T-helper 22 cell (primary cell): ENCODE data around the gene CSRNP3.

Source experiments
- DNase-seq: peaks from one replicate; pipeline ENCODE4 v3.0.0-alpha.2; 2020; ENCODE audit warnings: low read depth

CSRNP3 gene

DNA sequence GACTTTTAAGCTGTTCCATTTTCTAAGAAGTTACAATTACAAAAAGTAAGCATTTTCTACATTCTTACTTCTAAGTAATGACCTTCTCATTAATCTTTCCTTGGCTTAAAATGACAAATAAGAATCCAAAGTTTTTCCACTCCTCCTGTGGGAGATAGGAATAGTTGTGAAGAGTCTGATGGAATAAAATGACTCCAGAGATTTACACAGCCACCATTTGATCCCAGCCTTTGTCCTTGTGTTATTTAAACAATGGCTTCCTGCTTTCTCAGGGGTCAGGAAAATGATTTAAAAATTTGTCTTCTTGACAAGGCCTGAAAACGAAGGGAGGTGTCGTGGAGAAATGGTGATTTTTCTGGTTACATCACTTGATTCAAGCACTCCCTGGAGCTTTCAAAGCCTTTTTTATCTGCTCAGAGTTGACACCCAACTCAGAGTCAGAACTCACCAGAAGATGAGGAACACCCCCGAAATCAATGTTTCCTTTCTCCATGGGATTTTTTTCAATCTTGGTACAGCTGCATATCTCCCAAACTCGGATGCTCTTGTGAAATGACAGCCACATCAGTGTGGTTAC is 218.0 kb downstream of the CSRNP3 start:
- DNase-seq = no peak

DNA sequence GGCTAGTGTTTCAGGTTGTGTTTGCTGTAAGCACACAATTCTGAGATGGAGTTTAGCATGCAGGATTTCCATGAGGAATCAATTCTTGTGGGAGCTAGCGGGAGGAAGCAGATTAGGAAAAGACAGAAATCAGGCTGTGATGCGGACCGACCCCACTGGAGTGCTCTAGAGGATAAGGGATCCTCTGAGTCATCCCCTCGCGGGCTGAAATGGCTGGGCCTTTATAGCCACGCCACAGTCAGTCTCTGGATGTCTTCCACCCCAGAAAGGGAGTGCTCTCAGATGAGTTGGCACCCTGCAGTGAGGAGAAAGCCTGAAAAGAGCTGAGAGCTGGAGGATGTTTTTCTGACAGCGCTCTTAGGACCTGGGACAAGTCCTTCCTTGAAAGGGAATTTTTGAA is 222.1 kb downstream of the CSRNP3 start:
- no peak for DNase-seq

DNA sequence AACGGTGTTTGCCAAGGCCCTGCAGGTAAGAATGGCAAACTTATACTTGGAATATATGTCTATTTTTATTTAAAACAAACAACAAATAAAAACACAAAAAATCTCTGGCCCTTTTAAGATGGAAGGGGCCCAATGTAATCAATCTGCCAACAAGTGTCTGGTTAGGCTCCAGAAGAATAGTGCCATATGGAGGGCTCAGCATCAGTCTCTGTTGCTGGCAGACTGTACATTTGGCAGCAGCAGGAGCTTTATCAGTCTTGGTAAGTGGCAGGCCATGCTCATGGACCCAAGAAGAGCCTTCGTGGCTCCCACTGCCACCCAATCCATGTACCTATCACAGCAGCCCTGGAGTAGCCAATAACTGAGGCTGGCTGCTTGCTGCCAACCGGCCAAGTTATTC is 223.4 kb downstream of the CSRNP3 start:
- DNase-seq = no peak

DNA sequence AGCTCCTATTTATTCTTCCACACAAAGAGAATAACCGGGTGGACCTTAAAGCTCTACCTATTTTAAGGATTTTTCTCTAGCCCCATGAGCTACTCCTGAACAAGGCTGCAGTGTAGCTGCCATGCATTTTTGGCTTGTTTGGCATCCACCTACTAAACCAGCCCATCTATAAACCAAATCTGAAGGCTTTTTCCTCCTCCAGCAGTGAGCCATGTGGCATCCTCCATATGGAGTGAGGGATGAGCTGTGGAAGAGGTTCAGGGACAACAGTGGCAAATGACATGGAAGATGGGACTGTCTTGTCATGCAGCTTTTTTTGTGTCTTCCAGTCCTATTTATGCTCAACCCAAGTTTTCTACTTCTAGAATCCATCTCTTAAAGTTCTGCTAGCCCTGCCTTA is 224.3 kb downstream of the CSRNP3 start:
- DNase-seq = no peak

DNA sequence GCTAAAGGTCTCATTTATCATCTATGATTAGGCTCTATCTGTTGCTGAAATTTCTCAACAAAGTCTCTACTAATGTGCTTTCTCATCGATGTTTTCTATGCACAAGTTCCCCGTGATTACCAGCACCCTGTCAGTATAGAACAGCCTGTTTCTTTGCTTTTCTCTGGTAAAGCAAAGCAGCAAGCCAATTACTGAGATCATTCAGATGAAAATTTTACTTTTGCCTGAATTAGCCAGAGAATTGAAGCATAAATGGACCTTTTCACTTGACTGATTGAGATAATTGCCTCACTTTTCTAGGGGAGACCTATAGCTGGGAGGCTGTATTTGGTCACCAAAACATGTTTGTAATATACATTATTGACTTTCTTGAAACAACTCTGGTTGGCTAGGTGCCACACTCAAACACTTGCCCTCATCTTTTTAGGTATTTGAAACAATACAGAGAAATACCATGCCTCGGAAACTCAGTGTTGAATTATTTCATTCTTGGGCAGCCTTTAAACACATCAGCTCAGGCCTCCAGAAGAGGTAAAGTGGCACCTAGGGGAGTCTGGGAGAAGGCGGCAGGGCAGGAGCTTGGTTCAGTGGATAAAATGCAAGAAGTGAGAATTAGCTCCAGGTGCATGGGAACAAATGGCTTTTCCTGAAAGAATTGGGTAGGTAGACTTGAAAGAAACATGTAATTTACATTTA is 228.4 kb downstream of the CSRNP3 start:
- no peak for DNase-seq

DNA sequence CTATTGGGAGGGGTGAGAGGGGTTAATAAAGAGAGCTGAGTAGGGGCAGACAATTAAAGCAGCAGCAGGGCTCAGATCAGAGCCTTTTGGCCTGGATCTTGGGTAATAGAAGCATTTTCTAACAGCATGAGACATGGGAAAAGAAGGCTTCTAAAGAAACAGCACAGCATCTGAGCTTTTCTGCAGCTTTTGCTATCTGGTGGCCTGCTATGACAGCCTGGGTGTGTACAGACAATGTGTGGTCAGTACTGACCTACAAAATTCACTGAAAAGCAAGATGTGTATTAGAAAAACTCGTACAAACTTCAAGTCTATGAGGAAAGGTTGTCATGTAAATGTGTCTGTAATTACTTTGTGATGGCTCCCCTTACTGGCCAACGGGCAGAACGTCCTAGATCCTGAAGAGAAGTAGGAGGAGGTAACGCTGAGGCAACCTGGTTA is 229.0 kb downstream of the CSRNP3 start:
- no peak for DNase-seq

DNA sequence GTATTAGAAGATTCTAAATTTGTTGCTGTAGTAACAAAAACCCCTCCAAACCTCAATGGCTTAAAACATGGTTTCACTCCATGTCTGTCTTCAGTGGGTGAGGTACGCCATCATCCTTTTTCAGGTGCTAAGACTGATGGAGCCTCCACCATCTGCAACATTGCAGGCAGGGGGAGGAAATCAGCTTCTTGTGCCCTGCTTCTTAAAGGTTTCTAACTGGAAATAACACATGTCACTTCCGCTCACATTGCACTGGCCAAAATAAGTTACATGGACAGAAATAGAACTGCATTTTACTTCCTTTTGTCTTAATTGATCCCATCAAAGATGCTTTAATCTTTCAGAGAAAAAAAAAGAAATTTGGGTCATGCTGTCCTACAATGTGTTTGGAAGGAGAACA is 230.4 kb downstream of the CSRNP3 start:
- DNase-seq = no peak

DNA sequence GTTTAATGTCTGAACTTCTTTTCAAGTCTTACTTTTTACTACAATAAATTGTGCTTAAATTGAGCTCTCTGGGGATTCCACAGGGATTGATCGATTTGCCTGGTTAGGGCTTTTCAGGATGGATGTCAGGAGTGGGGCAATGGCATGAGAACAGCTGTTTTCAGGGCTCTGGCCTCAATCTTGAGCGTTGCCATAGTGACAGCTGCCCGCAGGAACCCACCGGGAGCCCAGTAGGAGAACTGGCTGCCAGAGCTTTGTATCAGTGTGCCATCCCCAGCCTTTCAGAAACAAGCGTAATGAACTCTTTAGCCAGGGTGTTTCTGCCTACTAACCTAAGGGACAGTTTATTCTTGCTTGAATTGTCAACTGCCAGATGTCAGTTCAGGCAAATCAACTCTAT is 231.0 kb downstream of the CSRNP3 start:
- DNase-seq = no peak

DNA sequence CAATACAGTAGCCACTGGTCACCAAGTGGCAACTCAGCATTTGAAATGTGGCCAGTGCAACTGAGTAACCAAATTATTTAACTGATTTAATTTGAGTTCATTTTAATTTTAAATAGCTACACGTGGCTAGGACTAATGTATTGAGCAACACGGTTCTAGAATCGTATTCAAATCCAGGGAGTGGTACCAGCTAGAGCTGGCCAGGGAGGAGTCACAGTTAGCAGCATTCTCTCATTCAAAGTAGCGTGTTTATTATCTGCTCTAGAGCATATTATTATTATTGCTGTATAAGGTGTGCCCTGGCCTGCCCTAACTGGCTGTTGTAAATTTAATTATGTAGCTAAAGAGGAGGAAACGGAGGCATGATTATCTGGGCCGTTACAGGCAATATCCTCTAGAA is 231.6 kb downstream of the CSRNP3 start:
- DNase-seq = no peak

DNA sequence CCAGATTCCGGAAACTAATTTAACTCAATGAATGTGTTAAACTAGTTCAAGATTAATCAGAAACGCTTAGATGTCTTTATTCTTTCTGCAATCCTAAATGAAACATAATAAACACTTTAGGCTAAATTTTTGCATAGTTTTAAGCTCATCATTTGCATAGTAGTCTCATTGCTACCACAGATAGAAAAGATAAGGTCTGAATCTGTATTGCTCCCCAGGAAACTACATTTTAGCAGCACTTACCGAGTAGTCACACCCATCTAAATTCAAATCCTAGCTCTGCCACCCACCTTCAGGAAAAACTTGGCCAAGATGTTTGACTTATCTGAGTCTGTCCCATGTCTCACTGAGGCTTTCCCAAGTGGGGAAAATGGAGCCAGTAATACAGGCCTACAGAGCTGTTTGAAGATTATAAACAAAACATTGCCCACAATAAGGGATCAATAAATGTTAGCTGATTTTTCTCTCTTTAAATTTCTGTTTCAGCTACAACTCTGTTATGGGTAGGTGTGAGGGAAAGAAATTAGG is 237.5 kb downstream of the CSRNP3 start:
- DNase-seq = no peak

DNA sequence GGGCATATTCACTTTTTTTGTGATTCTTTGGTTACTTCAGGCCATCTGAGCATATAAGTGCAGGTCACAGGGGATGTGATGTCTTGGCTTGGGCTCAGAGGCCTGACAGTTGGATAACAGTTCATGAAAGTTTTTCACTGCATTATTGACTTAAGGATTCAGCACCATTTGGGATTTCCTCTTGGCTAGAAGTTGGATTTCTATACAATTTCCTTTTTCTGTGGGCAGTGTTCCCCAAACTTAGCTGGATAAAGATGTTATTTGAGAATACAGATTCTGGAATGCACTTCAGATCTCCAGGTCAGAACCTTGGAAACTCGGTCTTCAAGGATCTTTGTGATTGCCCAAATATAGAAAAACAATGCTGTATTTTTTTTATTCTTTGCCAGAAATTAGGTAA is 246.6 kb downstream of the CSRNP3 start:
- no peak for DNase-seq

DNA sequence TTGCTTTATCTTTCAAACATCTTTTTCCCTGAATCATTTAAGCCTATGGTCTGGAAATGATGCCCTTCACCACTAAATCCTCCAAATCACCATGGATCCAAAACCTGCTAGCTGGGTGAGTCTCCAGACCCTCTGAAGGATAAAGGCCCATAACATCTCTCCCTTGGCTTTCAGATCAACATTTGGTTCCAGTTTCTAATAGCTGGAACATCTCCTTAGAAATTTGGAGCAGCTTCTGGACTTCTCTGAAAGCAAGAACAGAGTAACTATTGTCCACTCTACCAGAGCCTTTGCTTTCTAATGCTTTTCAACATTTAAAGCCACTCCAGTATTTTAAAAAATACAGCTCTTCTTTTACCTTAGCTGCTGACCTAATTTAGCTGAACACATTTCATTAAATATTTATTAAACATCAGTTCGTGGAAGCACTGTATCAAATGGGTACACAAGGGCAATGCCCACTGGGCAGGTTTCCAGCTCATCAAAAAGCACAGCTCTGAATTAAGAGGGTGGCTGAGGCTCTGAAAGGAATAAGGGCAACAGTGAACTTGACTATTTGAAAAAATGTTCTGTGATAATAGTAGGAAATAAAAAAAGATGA is 249.2 kb downstream of the CSRNP3 start:
- DNase-seq = no peak

DNA sequence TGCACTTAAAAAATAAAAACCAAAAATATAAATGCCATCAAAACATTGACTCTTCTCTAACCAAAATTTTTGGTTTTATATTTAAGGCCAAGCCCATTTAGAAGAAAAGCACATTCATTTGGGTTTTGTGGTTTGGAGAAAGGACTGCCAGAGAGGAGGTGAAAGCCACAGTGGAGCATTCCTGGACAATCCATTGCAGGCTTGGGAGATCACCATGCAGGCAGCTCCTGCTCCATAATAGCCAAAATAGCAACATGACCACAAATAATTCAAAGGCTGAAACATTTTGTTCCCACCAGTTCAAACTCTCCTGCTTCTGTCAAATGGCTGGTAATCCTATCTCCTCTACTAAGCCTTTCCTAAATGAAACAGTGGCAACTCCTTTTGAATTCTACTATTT is 251.0 kb downstream of the CSRNP3 start:
- no peak for DNase-seq

DNA sequence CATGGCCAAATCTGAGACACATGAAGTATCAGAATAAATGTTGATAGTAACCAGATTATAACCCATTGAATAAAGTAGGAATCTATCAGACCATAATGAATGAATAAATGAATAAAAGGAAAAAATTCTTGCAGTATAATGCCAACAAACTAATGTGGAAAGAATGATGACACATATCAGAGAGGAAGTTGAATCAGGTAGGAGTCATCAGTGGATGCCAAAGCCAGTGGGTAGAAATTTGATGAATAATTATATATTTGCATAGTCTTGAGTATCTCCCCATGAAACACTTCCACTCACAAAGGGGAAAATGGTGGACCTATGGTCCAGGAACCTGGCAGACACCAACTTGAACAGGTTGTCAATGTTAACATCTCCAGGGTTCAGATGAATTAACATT is 255.9 kb downstream of the CSRNP3 start:
- no peak for DNase-seq
